Esophagus squamous epithelium (tissue), 5 donors: ENCODE results near the gene ANKRD20A1. TPM values are rescaled to one million over a fixed set of nuclear protein-coding genes. Genes with fewer than 3 reads are reported as not detected.
"Not testable (repeated sequence)": the region's sequence is repeated elsewhere in the genome, so short reads cannot be mapped to it uniquely, and the experiment has no call there.

ENCODE experiments used
- DNase-seq: peaks from one replicate; lab custom pipeline; 2025; lab: John Stamatoyannopoulos, UW
- H3K27ac ChIP-seq, 4 donors: fragments of 200-600 bp; sonication (generic); one replicate each; pipeline ENCODE4 v1.5.1; 2016 to 2019; ENCODE audit warnings: mild to moderate bottlenecking in 1 of 4
- H3K27me3 ChIP-seq, 4 donors: fragments of 200-600 bp; sonication (generic); 1 replicate in 3 of 4; 2 replicates in 1 of 4; pipeline versions ENCODE4 v1.5.1 to v1.6.0; 2017 to 2021; ENCODE audit warnings: antibody characterized with exemption in 1 of 4
- H3K36me3 ChIP-seq, 3 donors: fragments of 200-600 bp; sonication (generic); one replicate each; pipeline ENCODE4 v1.5.1; 2016 to 2019
- H3K4me1 ChIP-seq, 3 donors: fragments of 200-600 bp; sonication (generic); one replicate each; pipeline ENCODE4 v1.5.1; 2017 to 2019
- H3K4me3 ChIP-seq, 4 donors: fragments of 200-600 bp; sonication (generic); 1 replicate in 3 of 4; 2 replicates in 1 of 4; pipeline ENCODE4 v1.5.1; 2016 to 2019; ENCODE audit warnings: mild to moderate bottlenecking in 2 of 4, moderate library complexity in 1 of 4
- H3K9me3 ChIP-seq, 3 donors: fragments of 200-600 bp; sonication (generic); one replicate each; pipeline ENCODE4 v1.5.1; 2016 to 2019
- WGBS, 2 donors: methylation state at CpG; one replicate each; pipeline ENCODE4 v1.1.5; 2018; 5-methylcytosine and 5-hydroxymethylcytosine counted together
- intact Hi-C: fragments of 100-400 bp; cut with DNase I; formaldehyde crosslinking; loops from one replicate; pipeline ENCODE4 v1.15.0; 2022
- small RNA-seq, 4 donors: library from RNA; depleted of rRNA; stranded (forward); fragments of <200 nt; gene quantifications; one replicate each; pipeline ENCODE3, GENCODE V24; 2016
- total RNA-seq, 4 donors: library from RNA; depleted of rRNA; stranded (reverse); fragments of >200 nt; gene quantifications; one replicate each; pipeline ENCODE4 v1.1.0, GENCODE V29; 2016
- donor health status: DM: yes; HTN: yes; CAD: no.

The ANKRD20A1 gene
- total RNA-seq, result 1 to 10 TPM; 1.1 to 5.7 (median 1.5) TPM

DNA sequence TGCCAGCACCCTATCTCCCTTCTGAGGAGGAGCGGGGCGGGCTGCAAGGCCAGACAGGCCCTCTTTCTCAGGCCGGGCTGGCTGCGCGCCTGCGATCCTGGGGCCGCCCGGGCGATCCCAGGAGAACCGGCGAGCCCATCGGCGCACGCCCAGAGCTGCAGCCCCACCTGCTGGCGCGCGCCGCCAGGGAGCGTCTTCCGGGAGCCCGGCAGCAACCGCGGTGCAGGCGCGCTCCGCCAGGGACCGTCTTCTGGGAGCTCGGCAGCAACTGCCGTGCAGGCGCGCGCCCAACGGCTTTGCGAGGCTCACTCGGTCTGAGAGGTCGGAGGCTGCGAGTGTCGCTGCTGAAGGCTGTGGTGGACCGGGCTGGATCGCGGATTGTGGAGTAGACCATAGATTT is at the start of gene ANKRD20A1:
ANKRD20A1 (plus strand) TSS at position 61 of the 400 bp plus-strand sequence. CDS start 496 bp downstream, outside the sequence.
- H3K4me1 ChIP-seq, intact Hi-C loops, H3K27me3 ChIP-seq, H3K27ac ChIP-seq, DNase-seq, H3K9me3 ChIP-seq, H3K36me3 ChIP-seq: not testable (repeated sequence)
- WGBS, 2 donors, result no CpG with 5 or more reads among the region's 41 CpGs
- H3K4me3 ChIP-seq, result peak within 1 kb of the TSS in 1 of 4 donors; percentile 34

DNA sequence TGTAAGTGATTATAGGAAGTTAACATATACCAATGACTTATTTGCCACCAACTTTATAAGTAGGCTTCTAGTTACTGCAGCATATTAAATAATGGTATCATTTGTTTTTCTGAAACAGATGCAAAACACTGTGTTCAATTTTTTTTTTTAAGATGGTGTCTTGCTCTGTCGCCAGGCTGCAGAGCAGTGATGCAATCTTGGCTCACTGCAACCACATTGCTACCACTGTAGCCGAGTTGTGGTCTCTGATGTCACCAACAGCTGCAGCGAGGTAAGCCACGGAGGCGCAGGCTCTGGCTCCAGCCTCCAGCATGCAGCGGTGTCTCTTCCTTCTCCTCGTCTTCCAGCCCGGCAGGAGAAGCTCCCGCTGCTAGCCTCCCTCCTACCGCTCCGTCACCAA is 26.6 kb upstream of the ANKRD20A1 start:
- H3K9me3 ChIP-seq, H3K4me3 ChIP-seq, H3K27me3 ChIP-seq, H3K36me3 ChIP-seq, H3K27ac ChIP-seq, intact Hi-C loops, DNase-seq, H3K4me1 ChIP-seq: not testable (repeated sequence)
- WGBS, 2 donors, result 55% methylated on average over 5 of the region's 11 CpGs; no CpG with 5 or more reads in 1 of the 2 donors

Small RNA genes lying within 50 kb of the gene (small RNA-seq; reads per million reads assigned to genes)
- 0 reads per million in 4 donors for gene RNU6-368P
